ENCODE data around the gene HNRNPLL. TPM values are rescaled to one million over a fixed set of nuclear protein-coding genes. Genes with fewer than 3 reads are reported as not detected.
A peak's percentile ranks its signal among the peaks of the same experiment; 100 is the strongest.

The HNRNPLL gene
- total and polyA plus RNA-seq, 2 of the 13 experiments (the other 11 are each of a cell fraction or from before 2014, with no cell fraction given) = 49.4 to 103 TPM

DNA sequence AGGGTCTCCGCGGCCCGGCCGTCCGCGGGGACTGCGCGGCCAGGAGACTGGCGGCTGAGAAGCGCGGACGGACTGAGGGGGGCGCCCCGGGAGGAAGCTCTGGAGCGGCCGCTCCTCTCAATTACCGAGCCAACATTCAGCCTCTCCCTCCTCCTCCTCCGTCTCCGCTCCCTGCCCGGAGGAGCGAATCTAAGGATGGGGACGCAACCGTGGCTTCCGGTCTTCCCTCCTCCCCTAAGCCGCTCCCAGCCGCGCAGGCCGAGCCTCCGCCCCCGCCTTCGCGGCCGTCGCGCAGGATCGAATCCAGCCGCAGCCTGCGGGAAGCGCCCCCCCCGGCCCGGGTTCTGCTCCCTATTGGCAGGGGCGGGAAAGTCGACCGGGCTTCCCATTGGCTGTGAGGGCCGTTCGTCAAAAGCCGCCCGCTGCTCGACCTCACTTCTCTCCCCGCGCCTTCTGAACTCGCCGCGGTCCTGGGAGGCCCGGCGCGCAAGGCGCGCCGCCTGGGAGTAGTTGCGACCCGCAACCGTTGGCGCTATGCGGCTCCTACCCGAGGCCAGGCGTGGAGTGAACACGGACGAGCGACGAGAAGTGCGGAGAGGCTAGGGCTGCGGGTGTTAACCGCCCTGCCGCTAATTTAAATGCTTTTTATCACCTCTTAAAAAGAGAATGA, at the start of gene HNRNPLL (continued):
- TF ChIP-seq ZMYM4 (CRISPR knock-in tag; IDR thresholded peaks at IDR 0.05) (peak; percentile 94), ZNF343 (CRISPR knock-in tag; IDR thresholded peaks at IDR 0.05) (peak; percentile 87; the same call in 1 of the 2 replicates), BRD4 (CRISPR knock-in tag; IDR thresholded peaks at IDR 0.05) (peak; percentile 95), YEATS2 (CRISPR knock-in tag; IDR thresholded peaks at IDR 0.05; ENCODE audit: borderline replicate concordance) (peak; percentile 85; the same call in 1 of the 2 replicates), SP5 (CRISPR knock-in tag; IDR thresholded peaks at IDR 0.05; ENCODE audit: borderline replicate concordance, low read depth) (peak; percentile 62; the same call in 1 of the 2 replicates), BHLHE40 (IDR thresholded peaks at IDR 0.05; ENCODE audit: low read length) (0 out of 2 replicates have a peak, but pooled peaks have one; percentile 42), HNRNPLL (IDR thresholded peaks at IDR 0.05; ENCODE audit: low read depth, low read length, poor library complexity, severe bottlenecking) (peak; percentile 96), ETV5 (CRISPR knock-in tag; IDR thresholded peaks at IDR 0.05; ENCODE audit: borderline replicate concordance) (peak; percentile 99), GATA4 (IDR thresholded peaks at IDR 0.05; ENCODE audit: borderline replicate concordance, low read depth) (peak; percentile 86), MEIS2 (CRISPR knock-in tag; IDR thresholded peaks at IDR 0.05) (peak; percentile 75; the same call in 1 of the 2 replicates), ZBTB7A (CRISPR knock-in tag; IDR thresholded peaks at IDR 0.05) (no peak), ZC3H4 (CRISPR knock-in tag; IDR thresholded peaks at IDR 0.05; ENCODE audit: borderline replicate concordance) (no peak), ELF1 (CRISPR knock-in tag; IDR thresholded peaks at IDR 0.05) (peak; percentile 87), E2F5 (CRISPR knock-in tag; conservative IDR thresholded peaks at IDR 0.05) (no peak; the same call in 1 of the 2 replicates), MXD4 (CRISPR knock-in tag; IDR thresholded peaks at IDR 0.05) (peak; percentile 53; the same call in 1 of the 2 replicates), ZSCAN31 (CRISPR knock-in tag; IDR thresholded peaks at IDR 0.05; ENCODE audit: low read depth) (no peak; the same call in 1 of the 2 replicates), ZNF678 (CRISPR knock-in tag; IDR thresholded peaks at IDR 0.05) (no peak; the same call in 1 of the 2 replicates)
- TF ChIP-seq, protein P1, sequence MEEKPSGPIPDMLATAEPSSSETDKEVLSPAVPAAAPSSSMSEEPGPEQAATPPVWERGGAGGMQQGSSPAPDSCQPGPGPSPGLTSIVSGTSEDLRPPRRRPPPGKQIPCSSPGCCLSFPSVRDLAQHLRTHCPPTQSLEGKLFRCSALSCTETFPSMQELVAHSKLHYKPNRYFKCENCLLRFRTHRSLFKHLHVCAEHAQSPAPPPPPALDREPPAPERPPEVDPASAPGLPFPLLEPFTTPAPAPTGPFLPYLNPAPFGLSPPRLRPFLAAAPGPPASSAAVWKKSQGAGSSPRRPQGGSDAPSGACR (CRISPR knock-in tag; IDR thresholded peaks at IDR 0.05) = no peak
- TF ChIP-seq, protein P2, sequence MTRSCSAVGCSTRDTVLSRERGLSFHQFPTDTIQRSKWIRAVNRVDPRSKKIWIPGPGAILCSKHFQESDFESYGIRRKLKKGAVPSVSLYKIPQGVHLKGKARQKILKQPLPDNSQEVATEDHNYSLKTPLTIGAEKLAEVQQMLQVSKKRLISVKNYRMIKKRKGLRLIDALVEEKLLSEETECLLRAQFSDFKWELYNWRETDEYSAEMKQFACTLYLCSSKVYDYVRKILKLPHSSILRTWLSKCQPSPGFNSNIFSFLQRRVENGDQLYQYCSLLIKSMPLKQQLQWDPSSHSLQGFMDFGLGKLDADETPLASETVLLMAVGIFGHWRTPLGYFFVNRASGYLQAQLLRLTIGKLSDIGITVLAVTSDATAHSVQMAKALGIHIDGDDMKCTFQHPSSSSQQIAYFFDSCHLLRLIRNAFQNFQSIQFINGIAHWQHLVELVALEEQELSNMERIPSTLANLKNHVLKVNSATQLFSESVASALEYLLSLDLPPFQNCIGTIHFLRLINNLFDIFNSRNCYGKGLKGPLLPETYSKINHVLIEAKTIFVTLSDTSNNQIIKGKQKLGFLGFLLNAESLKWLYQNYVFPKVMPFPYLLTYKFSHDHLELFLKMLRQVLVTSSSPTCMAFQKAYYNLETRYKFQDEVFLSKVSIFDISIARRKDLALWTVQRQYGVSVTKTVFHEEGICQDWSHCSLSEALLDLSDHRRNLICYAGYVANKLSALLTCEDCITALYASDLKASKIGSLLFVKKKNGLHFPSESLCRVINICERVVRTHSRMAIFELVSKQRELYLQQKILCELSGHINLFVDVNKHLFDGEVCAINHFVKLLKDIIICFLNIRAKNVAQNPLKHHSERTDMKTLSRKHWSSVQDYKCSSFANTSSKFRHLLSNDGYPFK (CRISPR knock-in tag; IDR thresholded peaks at IDR 0.05; ENCODE audit: borderline replicate concordance) = peak; percentile 68; the same call in 1 of the 2 replicates
- TF ChIP-seq, protein P3, sequence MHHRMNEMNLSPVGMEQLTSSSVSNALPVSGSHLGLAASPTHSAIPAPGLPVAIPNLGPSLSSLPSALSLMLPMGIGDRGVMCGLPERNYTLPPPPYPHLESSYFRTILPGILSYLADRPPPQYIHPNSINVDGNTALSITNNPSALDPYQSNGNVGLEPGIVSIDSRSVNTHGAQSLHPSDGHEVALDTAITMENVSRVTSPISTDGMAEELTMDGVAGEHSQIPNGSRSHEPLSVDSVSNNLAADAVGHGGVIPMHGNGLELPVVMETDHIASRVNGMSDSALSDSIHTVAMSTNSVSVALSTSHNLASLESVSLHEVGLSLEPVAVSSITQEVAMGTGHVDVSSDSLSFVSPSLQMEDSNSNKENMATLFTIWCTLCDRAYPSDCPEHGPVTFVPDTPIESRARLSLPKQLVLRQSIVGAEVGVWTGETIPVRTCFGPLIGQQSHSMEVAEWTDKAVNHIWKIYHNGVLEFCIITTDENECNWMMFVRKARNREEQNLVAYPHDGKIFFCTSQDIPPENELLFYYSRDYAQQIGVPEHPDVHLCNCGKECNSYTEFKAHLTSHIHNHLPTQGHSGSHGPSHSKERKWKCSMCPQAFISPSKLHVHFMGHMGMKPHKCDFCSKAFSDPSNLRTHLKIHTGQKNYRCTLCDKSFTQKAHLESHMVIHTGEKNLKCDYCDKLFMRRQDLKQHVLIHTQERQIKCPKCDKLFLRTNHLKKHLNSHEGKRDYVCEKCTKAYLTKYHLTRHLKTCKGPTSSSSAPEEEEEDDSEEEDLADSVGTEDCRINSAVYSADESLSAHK (CRISPR knock-in tag; IDR thresholded peaks at IDR 0.05; ENCODE audit: borderline replicate concordance) = no peak
- TF ChIP-seq, protein P4, sequence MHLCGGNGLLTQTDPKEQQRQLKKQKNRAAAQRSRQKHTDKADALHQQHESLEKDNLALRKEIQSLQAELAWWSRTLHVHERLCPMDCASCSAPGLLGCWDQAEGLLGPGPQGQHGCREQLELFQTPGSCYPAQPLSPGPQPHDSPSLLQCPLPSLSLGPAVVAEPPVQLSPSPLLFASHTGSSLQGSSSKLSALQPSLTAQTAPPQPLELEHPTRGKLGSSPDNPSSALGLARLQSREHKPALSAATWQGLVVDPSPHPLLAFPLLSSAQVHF (CRISPR knock-in tag; IDR thresholded peaks at IDR 0.05) = no peak; the same call in 1 of the 2 replicates
